Ovary (tissue), 3 donors: ENCODE data around the gene RBM25.

Source experiments
- CTCF ChIP-seq, 3 donors: fragments of 450-650 bp in 2 of 3; fragments of 200-600 bp in 1 of 3; IDR thresholded peaks; one replicate each; pipeline versions ENCODE4 v1.5.1 to v1.8.0; 2016 to 2022; ENCODE audit warnings: antibody characterized with exemption in 3 of 3, mild to moderate bottlenecking in 1 of 3
- POLR2A ChIP-seq: fragments of 450-650 bp; IDR thresholded peaks from one replicate; pipeline ENCODE4 v1.6.1; 2017; ENCODE audit warnings: antibody characterized with exemption, mild to moderate bottlenecking, moderate library complexity
- donor health status: DM: no; HTN: no; CAD: no.

- TF ChIP-seq CTCF (IDR thresholded peaks at IDR 0.05) (no peak), POLR2A (no peak)
Observed at GRCh38 chr14:73153272-73153671, 94.9 kb downstream of the RBM25 start.
